Stimulated activated CD8-positive, alpha-beta memory T cell treated with anti-CD3 and anti-CD28 coated beads, Interleukin-15, amount 100 ng/mL, for 4 hours (primary cell): Measurements from ENCODE around the gene AHRR.
"Not testable (repeated sequence)": the region's sequence is repeated elsewhere in the genome, so short reads cannot be mapped to it uniquely, and the experiment has no call there.

Source experiments
- DNase-seq, 2 donors: peaks; one replicate each; pipeline ENCODE4 v3.0.0-alpha.2; 2020; ENCODE audit warnings: low read depth in 2 of 2

AHRR gene

DNA sequence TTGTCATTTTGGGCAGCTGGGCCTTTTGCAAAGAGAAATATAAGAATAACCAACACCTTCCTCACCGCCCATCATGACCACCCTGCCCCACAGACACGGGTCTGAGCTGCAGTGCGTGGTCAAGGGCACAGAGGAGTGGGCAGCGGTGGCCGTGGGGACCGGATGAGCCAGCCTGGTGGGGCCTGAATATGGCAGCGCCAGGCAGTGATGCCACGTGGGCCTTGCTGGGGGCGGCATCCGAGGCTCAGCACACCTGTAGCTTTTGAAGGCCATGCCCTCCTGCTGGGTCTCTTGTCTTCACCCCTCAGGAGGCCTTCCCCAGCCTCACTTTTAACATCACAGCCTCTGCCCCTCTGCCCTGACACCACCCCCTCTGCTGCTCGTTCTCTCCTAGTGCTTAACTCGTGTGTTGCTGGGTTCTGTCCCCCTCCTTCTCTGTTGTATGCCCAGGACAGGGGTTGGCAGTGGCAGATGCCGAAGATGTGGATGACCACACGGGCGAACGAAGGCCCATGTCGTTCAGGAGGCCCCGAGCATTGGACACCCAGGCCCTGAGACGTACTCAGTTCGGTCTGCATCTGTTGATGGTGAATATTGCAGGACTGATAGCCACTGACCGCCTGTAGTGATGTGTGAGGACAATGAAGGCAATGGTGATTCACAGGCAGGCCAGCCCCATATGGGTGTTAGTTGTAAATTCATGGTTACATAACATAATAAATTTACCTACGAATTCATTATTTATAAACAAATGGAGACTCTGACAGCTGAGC lies 46.0 kb downstream of the AHRR start:
- DNase-seq = no peak

DNA sequence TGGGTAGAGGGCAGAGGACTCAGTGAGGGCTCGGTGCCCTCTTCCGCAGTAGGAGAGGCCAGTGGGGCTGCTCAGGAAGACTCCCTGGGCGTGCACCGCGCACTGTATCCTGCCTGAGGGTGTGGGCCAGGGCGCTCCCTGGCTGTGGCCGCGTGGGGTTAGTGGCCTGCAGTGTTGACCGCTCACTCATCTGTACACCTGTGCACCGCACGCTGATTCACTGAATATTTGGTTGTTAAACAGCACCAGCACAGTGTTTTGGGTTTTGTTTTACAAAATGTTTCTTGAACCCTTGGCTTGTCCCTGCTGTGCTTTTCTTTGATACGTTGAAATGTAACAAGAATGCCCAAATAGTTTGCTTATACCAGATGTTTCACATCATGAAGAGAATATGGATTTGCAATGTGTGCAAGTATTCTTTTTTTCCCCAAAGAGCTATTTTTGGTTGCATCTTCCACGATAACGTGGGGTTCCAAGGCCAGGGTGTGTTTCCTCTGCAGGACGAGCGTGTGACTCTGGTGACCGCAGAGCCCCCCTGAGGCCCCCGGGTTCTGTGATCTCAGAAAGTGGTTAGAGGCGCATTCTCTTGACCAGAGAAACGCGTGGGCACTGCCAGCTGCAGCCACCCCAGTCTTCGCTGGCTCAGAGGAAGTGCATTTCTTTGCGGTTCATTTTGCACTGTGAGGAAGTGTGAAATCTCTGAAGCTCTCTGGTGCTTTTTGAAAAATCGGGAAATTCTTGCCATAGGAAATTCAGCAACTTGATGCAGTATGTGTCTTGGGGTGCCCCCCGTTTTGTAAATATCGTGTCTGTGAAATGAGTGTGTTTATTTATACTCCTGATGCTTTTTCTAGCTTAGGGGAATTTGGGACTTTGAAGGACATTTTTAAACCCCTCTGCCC lies 46.9 kb downstream of the AHRR start:
- no peak for DNase-seq

DNA sequence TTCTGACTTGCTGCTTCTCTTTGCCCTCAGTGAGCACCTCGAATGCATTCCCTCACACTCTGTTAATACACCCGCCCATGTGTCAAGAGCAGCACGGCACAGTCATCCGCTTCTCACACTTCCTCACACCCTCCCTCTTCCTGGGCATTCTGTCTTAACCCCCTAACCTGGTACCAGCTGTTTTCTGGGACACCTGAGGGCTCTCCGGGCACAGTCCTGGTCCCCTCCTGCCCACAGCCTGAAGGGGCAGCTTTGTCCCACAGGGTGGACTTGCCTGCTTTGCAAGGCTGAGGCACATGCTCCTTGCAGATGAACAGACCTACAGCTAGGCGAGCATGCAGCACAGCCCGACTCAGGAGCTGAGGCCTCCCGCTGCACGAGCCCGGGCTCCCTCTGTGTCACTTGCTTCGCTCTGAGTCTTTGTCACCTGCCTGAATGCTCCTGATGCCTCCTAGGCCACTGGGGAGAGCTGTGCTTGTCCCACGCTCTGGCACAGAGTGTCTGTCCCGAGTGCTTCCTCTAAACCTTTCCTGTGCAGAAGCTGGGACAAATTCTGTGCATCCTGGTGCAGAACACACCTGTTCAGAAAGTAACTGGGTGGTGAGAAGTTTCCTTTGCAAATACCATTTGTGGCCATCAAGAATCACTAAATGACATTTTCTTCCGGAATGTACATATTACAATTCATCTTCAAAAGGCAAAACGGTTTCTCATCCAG lies 47.8 kb downstream of the AHRR start:
- no peak for DNase-seq

DNA sequence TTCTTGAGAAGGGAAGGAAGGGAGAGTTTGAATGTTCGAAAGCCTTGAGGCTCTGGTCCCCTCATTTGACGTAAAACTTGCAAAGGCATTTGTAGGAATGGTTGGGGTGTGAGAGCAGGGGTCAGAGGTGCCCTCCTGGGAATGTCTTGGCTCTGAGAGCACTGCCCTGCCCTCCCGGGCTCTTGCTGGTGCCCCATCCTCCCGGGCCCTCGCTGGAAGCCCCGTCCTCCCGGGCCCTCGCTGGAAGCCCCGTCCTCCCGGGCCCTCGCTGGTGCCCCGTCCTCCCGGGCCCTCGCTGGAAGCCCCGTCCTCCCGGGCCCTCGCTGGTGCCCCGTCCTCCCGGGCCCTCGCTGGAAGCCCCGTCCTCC lies 48.3 kb downstream of the AHRR start:
- not testable (repeated sequence) for DNase-seq

DNA sequence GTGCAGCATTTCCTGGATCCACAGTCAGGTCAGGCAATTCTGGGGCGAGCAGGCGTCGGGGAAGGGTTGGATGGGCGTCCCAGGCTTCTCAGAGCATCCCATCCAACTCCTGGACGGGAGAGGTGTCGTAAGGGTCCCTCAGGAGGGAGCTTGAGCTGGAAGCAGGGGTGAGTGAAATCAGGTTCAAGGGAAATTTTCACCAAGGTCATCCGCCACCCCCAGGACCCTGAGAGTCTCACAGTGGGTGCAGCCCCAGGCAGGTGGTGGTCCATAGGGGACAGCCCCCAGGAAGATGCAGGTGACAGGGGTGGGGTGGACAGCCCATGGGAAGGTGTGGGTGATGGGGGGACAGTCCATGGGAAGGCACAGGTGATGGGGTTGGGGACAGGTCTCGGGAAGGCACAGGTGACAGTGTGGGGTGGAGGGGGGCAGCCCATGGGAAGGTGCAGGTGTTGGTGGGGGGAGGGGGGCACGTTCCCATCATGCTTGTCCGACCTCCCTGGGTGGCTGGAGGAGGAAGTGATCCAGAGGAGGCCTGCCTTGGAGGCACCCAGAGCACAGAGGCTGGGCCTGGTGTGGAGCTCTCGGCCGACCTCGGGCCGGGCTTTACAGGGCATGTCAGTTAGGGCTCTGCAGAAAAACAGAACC lies 48.9 kb downstream of the AHRR start:
- DNase-seq = no peak

DNA sequence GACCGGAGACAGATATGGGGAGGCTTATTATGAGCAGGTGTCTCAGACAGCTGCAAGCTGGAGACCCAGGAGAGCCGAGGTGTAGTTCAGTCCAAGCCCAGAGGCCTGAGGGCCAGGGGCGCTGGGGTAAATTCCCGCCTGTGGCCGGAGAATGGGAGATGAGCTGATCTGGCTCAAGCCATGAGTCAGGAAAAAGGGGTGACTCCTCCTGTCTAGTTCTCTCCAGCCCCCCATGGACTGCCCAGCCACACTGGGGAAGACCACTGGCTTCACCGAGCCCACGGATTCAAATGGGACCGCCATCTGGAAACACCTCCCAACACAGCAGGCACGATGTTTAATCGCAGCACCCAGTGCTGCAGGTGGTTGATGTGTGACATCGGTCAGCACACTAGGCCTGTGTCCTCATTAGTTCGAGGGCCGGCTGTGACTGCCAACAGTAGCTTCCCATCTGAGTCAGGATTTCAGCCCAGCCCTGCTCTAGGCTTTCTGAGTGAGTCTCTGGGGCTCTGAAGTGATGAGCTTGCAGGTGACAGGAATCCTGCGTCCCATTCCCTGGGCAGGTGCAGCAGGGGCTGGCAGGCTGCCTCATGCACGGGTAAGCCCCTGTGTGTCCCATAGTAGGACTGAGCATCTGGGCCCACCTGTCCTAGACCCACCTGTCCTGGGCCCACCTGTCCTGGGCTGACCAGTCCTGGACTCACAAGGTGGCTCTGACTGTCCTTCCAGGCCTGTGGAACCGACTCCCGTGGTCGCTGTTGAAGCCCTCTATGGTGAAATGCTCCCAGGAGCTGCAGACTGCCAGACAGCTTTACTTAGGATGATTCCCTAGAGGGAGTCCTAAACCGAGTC lies 49.7 kb downstream of the AHRR start:
- no peak for DNase-seq

DNA sequence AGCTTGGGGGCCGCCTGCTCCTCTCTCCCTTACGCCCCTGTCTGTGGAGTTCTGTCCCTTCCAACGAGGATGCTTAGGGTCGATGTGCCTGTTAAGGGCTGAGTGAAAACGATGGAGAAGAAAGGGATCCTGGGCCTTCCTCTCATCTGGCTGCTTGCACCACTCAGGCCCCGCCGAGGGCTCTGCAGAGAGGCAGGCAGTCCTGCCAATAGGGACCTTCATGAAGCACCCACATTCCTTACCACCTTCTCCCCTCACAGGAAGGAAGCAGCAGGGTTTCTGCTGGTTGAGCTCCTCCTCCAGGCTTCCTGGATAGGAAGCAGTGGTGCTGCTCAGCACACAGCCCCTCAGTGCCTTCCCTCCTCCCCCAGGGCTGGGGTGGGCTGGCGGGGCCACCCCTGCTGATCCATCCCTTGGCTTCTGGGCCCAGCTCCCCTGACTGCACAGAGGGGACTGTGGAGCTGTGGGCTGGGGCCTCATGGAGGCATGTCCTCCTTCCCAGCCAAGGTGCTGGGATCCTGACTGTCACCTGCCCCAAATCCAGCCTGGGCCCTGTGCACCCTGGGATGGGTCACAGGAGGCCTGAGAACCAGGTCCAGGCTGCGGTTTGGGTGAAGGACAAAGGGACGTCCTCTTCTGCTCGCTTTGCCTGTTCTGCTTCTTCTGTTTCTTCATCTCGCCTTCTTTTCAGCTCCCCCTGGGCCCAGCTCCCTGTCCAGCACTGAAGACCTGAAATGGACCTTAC lies 50.5 kb downstream of the AHRR start:
- no peak for DNase-seq

DNA sequence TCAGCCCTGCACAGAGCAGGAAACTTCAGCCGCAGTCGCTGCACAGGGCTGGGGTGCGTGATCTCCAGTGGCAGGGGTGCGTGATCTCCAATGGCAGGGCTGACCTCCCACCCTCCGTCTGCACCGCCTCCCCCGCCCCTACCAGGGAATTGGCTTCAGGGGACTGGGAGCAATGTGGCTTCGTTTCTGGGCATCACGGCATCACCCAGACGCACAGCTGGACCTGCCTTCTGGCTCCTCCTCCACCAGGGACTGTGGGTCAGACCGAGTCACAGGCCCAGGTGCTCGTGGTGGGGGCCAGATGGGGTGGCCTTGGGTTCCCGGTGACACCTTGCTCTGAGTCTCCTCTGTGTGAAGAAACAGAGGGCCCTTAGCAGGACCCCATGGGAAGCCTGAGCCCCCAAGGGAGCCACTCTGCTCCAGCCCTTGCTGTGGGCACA lies 51.1 kb downstream of the AHRR start:
- no peak for DNase-seq

DNA sequence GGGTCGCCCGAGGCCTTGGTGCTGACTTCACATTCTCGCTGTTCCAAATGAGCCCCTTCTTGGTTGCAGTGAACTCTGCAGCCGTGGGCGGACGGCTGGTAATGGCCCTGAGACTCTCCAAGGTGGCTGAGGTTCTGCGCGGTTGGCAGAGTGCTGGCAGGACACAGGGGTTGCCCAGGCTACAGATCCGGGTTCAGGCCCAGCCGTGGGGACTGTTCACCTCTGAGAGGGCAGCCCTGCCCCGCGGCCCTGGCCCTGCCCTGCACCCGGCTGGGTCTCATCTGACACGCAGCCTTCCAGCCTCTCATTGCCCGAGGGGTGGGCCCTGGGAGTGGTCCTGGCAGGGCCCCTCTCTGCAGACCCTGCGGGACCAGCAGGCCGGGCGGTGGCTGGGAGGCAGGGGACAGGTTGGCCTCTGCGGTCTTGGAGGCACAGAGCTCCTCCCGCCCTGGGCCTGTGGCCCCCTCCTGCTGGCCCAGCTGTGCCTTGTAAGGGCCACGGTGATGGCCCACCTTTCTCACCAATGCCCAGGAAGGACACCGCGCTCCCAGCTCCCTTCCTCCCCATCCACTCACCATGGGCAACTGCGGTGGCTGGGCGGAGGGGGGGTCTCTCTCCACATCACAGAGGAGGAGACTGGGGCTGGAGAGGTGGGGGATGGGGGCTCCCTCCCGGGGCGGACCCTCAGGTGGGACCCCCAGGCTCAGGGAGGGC lies 51.6 kb downstream of the AHRR start:
- DNase-seq = no peak

DNA sequence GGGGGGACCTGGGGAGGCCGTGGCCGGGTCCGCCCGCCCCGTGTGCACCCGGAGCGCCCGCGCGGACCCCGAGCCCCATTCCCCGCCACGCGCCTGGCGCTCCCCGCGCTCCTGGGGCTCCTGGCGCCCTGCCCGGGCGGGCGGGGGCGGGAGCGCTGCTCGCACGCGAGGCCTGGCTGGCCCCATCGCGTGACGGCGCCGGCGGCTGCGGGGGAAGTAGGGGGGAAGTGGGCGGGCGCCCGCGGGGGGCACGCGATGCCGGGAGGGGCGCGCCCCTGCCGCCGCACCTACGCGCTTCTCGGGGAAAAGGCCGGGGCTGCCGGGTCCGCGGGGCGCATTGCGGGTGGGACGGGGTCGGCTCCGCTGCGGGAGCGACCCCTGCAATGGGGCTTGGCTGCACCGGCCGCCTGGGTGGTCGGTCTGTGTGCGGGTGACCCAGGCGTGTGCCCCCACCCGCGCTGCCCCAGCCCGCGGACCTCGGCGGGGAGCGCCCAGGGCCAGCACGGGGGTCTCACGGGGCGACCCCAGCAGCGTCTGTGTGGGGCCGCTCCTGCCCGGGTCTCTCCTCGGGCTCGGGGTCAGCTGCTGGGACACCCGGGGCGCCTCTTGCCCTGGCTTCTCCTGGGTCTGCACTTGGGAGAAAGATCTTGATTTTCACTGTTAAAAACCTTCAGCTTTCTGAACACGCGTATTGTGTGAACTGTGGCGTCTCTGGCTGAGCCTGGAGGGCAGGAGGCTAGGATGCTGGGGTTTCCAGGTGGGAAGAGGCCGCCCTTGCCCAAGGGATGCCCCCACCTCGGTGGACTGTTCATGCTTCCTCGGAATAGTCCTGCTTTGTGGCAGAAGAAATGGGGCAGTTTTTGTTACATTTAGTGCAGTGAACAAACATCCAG lies 52.4 kb downstream of the AHRR start:
- peak; percentile 66 to 69 for DNase-seq

DNA sequence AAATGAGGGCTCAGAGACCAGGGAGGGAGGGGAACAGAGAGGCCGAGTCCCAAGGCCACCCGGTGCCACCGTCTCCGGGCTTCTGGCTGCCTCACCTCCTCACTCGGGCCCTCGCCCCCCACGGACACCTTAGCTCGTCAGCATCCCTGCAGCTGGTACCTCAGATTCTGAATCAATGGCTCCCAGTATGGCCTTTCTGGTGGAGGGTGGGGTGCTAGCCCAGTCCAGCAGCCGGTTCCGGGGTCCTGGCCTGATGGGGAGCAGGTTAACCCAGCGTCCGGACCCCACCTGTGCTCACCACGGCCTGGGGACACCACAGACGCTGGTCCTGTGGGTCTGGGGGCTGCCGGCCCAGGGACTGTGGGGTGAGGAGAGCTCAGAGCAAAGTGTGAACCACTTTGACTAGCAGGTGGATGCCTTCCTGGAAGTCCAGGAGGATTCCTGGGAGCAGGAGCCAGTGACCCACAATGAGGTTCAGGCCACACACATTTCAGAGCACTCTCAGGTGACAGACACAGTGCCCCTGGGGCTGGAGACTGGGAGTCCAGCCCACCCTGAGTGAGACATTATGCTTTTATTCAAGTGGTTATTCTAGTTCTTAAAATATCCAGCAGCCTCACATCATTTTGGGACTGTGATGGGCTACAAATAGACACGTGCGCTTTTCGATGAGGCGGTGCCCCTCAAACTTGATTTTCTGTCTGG lies 53.3 kb downstream of the AHRR start:
- DNase-seq = no peak

DNA sequence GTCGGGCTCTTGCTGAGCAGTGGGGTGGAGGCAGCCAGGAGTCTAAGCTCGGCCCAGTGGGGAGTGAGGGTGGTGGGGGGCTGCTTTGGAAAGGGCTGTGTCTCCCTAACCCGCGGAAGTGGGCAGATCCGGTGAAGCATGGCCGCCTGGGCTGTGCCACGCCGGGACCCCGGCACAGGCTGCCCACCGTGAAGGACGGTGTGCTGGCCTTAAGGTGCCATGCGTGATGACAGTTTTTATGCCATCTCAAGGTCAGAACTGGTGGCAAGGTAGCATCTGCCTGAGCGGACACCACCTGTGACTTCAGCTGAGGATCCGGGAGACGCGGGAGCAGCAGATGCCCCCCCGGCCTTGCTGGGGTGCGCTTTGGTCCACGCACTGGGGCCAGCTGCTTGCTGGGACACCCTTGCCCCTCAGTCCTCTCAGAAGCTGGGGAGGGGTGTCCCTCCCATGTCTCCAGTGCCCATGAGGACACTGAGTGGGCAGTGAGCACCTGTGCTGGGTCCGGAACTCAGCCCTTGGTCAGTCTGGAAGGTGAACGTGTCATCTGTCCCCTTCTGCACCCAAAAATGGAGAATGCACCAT lies 53.9 kb downstream of the AHRR start:
- no peak for DNase-seq

DNA sequence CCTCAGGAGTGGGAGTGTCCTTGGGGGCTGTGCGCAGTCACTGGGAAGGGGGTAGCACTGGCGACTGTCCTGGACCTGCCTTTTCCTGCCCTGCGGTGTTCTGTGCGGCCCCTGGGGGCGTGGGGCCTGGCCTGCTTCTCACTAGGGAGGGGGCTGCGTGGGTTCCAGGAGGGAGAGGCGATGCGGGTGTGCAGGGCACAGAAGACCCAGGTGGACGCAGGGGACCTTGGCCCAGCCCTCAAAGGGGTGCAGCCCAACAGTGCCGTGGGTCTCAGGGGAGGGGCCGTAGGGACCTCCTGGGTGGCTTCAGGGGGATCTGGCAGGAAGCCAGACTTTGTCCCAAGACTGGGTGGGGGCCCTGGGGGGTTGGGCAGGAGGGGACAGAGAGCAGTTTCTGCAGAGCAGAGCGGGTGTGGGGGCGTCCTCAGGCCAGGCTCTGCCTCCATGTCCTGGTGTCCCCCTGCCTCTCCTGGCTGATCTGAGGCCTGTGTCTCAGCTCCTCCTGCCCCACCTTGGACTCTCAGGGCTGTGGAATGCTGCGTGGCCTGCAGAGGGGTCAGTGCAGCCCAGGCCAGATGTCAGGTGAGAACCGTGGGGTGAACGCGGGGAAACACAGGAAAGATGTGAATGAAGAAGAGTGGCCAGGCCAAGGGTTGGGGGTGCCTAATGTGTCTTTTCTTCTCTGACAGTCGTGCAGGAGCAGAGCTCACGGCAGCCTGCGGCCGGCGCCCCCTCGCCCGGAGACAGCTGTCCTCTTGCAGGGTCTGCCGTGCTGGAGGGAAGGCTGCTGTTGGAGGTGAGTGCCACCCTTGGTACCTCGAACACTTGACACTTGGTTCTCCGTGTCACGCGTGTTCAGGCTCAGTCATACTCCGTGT lies 54.6 kb downstream of the AHRR start:
- no peak for DNase-seq

DNA sequence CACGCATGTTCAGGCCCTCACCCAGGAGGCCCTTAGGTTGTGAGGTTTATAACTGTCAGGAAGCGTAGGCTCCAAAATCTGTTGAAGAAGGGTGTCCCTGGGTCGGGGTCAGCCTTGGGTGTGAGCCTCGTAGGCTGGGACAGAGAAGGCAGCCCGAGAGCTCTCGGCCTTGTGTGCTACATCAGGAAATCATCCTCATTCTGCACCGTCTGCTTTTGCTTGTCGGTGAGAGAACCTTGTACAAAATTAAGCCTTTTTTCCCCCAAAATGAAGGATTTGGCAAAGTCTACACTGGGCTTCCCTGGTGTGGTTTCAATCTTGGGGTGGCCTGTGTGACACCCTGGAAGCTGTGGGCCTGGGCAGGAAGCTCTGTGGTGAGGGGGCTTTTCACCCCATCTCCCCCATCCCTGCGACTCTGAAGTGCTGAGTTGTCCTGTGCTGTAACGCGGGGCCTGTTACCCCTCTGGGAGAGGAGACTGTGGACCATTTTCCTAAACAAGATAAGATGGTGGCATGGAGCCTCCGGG lies 55.3 kb downstream of the AHRR start:
- no peak for DNase-seq

DNA sequence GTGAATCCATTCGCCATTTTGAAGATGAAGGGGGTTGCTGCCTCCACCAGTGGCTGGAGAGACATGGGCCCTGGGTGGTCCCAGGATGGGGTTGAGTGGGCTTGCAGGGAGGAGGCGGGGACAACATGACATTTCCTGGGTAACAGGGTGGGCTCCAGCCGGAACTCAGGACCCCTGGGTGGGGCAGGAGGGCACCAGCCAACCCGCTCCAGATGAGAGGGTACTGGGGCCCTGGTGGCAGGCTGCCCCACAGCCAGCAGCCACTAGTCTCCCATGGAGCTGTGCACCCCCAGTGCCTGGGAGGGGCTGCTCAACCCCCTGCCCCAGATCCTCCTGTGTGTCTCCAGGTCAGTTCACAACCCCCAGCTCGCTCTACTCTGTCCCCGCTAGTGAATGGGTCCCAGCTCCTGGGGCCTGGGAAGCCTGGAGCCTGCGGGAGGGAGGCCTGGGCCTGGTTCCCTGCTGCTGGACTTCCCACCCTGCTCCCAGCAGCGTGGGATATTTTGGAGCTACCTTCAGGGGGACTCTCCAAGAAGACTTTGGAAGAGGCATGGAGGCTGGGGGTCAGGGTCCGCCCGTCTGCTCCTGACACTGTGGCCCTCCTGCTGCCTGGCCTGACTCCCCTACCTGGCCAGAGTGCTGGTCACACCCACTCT lies 55.9 kb downstream of the AHRR start:
- no peak for DNase-seq
